Ascending aorta (tissue), 2 donors: Measurements from ENCODE around the gene CD8B. TPM values are rescaled to one million over a fixed set of nuclear protein-coding genes. Genes with fewer than 3 reads are reported as not detected.

Source experiments
- DNase-seq, 2 donors: peaks; one replicate each; pipeline ENCODE4 v3.0.0-alpha.2; 2019; ENCODE audit warnings: low spot score in 2 of 2
- H3K27ac ChIP-seq, 2 donors: fragments of 200-600 bp; sonication (generic); one replicate each; pipeline ENCODE4 v1.5.1; 2016 to 2017; ENCODE audit warnings: mild to moderate bottlenecking in 1 of 2
- H3K27me3 ChIP-seq: fragments of 200-600 bp; sonication (generic); one replicate; pipeline ENCODE4 v1.5.1; 2017
- H3K36me3 ChIP-seq, 2 donors: fragments of 200-600 bp; sonication (generic); one replicate each; pipeline ENCODE4 v1.5.1; 2016
- H3K4me1 ChIP-seq, 2 donors: fragments of 200-600 bp; sonication (generic); one replicate each; pipeline ENCODE4 v1.5.1; 2016 to 2017; ENCODE audit warnings: mild to moderate bottlenecking in 1 of 2
- H3K4me3 ChIP-seq, 2 donors: fragments of 200-600 bp; sonication (generic); one replicate each; pipeline ENCODE4 v1.5.1; 2016 to 2017; ENCODE audit warnings: mild to moderate bottlenecking in 1 of 2
- H3K9me3 ChIP-seq, 2 donors: fragments of 200-600 bp; sonication (generic); one replicate each; pipeline ENCODE4 v1.5.1; 2016
- intact Hi-C: fragments of 100-400 bp; cut with DNase I; formaldehyde crosslinking; loops from one replicate; pipeline ENCODE4 v1.15.1; 2023
- total RNA-seq: library from RNA; depleted of rRNA; stranded (reverse); fragments of >200 nt; gene quantifications from one replicate; pipeline ENCODE4 v1.1.0, GENCODE V29; 2016
- TF ChIP-seq, protein P1 (sequence below), 3 experiments: fragments of 200-600 bp in 2 of 3; fragments of 450-650 bp in 1 of 3; sonication (generic) in 2 of 3; IDR thresholded peaks; one replicate each; pipeline ENCODE4 v1.5.1; 2016 to 2019; ENCODE audit warnings: antibody characterized with exemption in 3 of 3, mild to moderate bottlenecking in 1 of 3, moderate library complexity in 1 of 3

The CD8B gene
- total RNA-seq, 1 donor from 2014 or later: not detected

DNA sequence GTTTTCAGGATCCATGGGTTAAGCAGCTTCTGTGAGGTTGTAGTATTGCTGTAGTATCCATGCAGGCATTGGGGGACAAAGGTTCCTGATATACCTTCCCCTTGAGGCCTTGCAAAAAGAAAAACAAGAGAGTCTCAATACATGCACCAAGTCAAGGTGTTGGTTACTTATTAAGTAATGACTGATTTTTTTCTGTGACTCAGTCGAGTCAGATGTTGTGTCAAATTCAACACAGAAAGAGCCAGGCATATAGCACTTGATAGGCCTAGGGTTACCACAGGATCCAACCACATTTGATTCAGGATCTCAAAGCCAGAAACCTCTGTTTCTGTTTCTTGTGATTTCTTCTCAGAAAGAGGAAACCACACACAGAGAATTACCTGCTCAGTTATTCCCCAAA lies 46.1 kb downstream of the CD8B start:
- no peaks in the 10 kb centered on the region for H3K9me3 ChIP-seq
- no peaks in the 10 kb centered on the region for H3K27me3 ChIP-seq
- no peak for DNase-seq
- intact Hi-C loops: no loop called here
- H3K4me1 ChIP-seq: no peaks in the 10 kb centered on the region
- H3K27ac ChIP-seq: no peak overlapping the region
- H3K36me3 ChIP-seq: no peaks in the 10 kb centered on the region
- no peak overlapping the region for H3K4me3 ChIP-seq
- TF ChIP-seq, protein P1, sequence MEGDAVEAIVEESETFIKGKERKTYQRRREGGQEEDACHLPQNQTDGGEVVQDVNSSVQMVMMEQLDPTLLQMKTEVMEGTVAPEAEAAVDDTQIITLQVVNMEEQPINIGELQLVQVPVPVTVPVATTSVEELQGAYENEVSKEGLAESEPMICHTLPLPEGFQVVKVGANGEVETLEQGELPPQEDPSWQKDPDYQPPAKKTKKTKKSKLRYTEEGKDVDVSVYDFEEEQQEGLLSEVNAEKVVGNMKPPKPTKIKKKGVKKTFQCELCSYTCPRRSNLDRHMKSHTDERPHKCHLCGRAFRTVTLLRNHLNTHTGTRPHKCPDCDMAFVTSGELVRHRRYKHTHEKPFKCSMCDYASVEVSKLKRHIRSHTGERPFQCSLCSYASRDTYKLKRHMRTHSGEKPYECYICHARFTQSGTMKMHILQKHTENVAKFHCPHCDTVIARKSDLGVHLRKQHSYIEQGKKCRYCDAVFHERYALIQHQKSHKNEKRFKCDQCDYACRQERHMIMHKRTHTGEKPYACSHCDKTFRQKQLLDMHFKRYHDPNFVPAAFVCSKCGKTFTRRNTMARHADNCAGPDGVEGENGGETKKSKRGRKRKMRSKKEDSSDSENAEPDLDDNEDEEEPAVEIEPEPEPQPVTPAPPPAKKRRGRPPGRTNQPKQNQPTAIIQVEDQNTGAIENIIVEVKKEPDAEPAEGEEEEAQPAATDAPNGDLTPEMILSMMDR (IDR thresholded peaks at IDR 0.05): no peak

DNA sequence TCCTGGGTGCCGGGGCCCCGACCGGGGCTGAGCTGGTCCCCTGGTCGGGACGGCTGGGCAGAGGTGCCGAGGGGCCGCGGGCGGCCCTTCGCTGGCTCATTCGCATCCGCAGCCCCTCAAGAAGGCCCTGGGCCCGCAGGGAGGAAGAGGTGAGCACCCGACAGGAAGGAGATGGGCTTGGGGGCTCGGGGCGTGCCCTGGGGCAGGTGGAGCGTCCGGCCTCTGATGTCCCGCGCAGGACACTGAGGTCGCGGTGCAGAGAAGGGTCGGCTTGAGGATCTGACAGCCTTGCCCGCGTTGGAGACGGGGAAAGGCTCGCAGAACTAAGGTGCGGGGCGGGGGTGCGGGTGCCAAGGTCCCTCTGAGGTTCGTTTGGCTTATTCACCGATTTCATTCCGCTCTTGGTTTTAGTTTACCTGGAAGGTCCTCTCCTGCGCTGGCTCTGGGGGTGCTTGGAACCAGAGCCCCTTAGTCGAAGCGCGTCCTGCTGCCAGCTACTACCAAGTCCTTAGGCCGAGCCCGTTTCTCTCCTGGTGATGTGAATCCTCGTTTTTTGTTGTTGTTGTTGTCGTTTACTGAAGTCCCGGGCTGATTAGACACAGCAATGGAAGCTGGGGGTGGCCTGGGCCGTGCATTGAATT lies 52.1 kb downstream of the CD8B start:
- Histone ChIP-seq H3K4me3 (no peak overlapping the region), H3K4me1 (peaks cover 6 to 11% of the 10 kb centered on the region in 2 donors), H3K27ac (no peak overlapping the region), H3K9me3 (no peaks in the 10 kb centered on the region), H3K36me3 (no peaks in the 10 kb centered on the region), H3K27me3 (peaks cover 9% of the 10 kb centered on the region)
- TF ChIP-seq, protein P1 (IDR thresholded peaks at IDR 0.05): no peak
- no peak for DNase-seq
- intact Hi-C loops: no loop called here

GRCh38 chr2:86808315-86809161 lies 53.1 kb downstream of the CD8B start:
- intact Hi-C loops: no loop called here
- peak; percentile 31 to 92 for DNase-seq
- Histone ChIP-seq H3K4me3 (peak overlapping the region; percentile 39 to 61), H3K27me3 (peaks cover 9% of the 10 kb centered on the region), H3K4me1 (peaks cover 6 to 11% of the 10 kb centered on the region in 2 donors), H3K27ac (no peak overlapping the region), H3K9me3 (no peaks in the 10 kb centered on the region), H3K36me3 (no peaks in the 10 kb centered on the region)
- TF ChIP-seq, protein P1 (IDR thresholded peaks at IDR 0.05): peak; percentile 81 to 86 (median 82)

GRCh38 chr2:86807468-86808275 lies 54.0 kb downstream of the CD8B start:
- peaks cover 9% of the 10 kb centered on the region for H3K27me3 ChIP-seq
- peak overlapping the region; percentile 39 to 61 for H3K4me3 ChIP-seq
- TF ChIP-seq, protein P1 (IDR thresholded peaks at IDR 0.05): no peak
- peaks cover 6 to 11% of the 10 kb centered on the region in 2 donors for H3K4me1 ChIP-seq
- no peak overlapping the region for H3K27ac ChIP-seq
- H3K36me3 ChIP-seq: no peaks in the 10 kb centered on the region
- no peaks in the 10 kb centered on the region for H3K9me3 ChIP-seq
- DNase-seq: no peak
- intact Hi-C loops: no loop called here

DNA sequence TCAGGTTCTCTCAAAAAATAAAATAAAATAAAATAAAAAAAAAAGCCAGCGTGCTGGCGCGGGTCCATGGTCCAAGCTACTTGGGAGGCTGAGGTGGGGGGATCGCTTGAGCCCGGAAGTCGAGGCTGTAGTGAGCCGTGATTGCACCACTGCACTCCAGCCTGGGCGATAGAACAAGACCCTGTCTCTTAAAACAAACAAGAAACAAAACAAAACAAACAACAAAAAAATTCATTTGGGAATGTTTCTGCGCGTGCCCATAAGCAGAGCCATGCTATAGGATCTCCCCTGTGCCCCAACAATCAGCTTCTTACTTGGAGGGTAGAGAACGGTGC lies 54.6 kb downstream of the CD8B start:
- intact Hi-C loops: no loop called here
- Histone ChIP-seq H3K4me3 (peak overlapping the region; percentile 39 to 61), H3K9me3 (no peaks in the 10 kb centered on the region), H3K36me3 (no peaks in the 10 kb centered on the region), H3K4me1 (peaks cover 6 to 11% of the 10 kb centered on the region in 2 donors), H3K27me3 (peaks cover 9% of the 10 kb centered on the region), H3K27ac (no peak overlapping the region)
- TF ChIP-seq, protein P1 (IDR thresholded peaks at IDR 0.05): no peak
- no peak for DNase-seq
